SK-N-MC (cell line): ENCODE data around the gene PRTN3.

Source experiments
- EZH2 ChIP-seq: fragments of 200-600 bp; sonication (generic); IDR thresholded peaks from one replicate; pipeline ENCODE4 v1.6.1; 2017; ENCODE audit warnings: antibody characterized with exemption
- POLR2AphosphoS5 ChIP-seq: IDR thresholded peaks from 2 replicates; pipeline ENCODE4 v1.6.1; 2012; ENCODE audit warnings: mild to moderate bottlenecking, low read depth, low read length, borderline replicate concordance

- TF ChIP-seq EZH2 (no peak), POLR2AphosphoS5 (no peak)
These were observed 47.0 kb upstream of the PRTN3 start for GRCh38 chr19:793806-794205.
